Stomach (tissue), 9 donors: ENCODE data around the gene ZNF532. TPM values are rescaled to one million over a fixed set of nuclear protein-coding genes. Genes with fewer than 3 reads are reported as not detected.

Experiments used
- DNase-seq, 2 donors: peaks; one replicate each; pipeline versions ENCODE4 v3.0.0 to v3.0.0-alpha.2; 2013 to 2019
- H3K27ac ChIP-seq, 5 donors: fragments of 200-600 bp in 4 of 5; sonication (generic) in 4 of 5; one replicate each; pipeline ENCODE4 v1.5.1; 2013 to 2019; ENCODE audit warnings: mild to moderate bottlenecking in 1 of 5, moderate library complexity in 1 of 5
- H3K27me3 ChIP-seq, 3 donors: fragments of 200-600 bp; sonication (generic); one replicate each; pipeline ENCODE4 v1.5.1; 2017 to 2019; ENCODE audit warnings: mixed run types in 1 of 3
- H3K36me3 ChIP-seq, 4 donors: fragments of 200-600 bp; sonication (generic); 1 replicate in 3 of 4; 2 replicates in 1 of 4; pipeline ENCODE4 v1.5.1; 2016 to 2019
- H3K4me1 ChIP-seq, 4 donors: fragments of 200-600 bp; sonication (generic); one replicate each; pipeline ENCODE4 v1.5.1; 2016 to 2019
- H3K4me3 ChIP-seq, 4 donors: fragments of 200-600 bp; sonication (generic) in 3 of 4; one replicate each; pipeline ENCODE4 v1.5.1; 2016 to 2019; ENCODE audit warnings: mild to moderate bottlenecking in 1 of 4
- H3K9me3 ChIP-seq, 4 donors: fragments of 200-600 bp; sonication (generic); one replicate each; pipeline ENCODE4 v1.5.1; 2016 to 2019
- EP300 ChIP-seq: sonication (generic); formaldehyde crosslinking; IDR thresholded peaks from one replicate; pipeline ENCODE4 v1.6.1; 2017; ENCODE audit warnings: antibody characterized with exemption
- POLR2A ChIP-seq, 4 donors: fragments of 450-650 bp; IDR thresholded peaks; one replicate each; pipeline ENCODE4 v1.6.1; 2016; ENCODE audit warnings: antibody characterized with exemption in 4 of 4, control low read depth in 2 of 4, mild to moderate bottlenecking in 1 of 4, moderate library complexity in 1 of 4
- POLR2AphosphoS5 ChIP-seq, 3 donors: sonication (generic); formaldehyde crosslinking; IDR thresholded peaks; one replicate each; pipeline ENCODE4 v1.6.1; 2016; ENCODE audit warnings: antibody characterized with exemption in 3 of 3
- WGBS, 5 donors: extraction: QIAGEN DNeasy Blood & Tissue Kit in 3 of 5; methylation state at CpG; one replicate each; pipeline versions ENCODE4 v1.1.5 to v1.1.7; 2013 to 2018; 5-methylcytosine and 5-hydroxymethylcytosine counted together
- intact Hi-C: fragments of 100-400 bp; cut with DNase I; formaldehyde crosslinking; loops from one replicate; pipeline ENCODE4 v1.15.1; 2023; ENCODE audit warnings: low total_unique reads
- polyA plus RNA-seq, 3 donors: library from polyadenylated mRNA; stranded (reverse); fragments of 200-250 nt; gene quantifications; one replicate each; pipeline ENCODE4 v1.2.3, GENCODE V29; 2013
- total RNA-seq, 5 donors: library from RNA; depleted of rRNA; stranded (reverse); fragments of >200 nt; gene quantifications; one replicate each; pipeline versions ENCODE4 v1.1.0 to v1.2.3, GENCODE V29; 2014 to 2016
- TF ChIP-seq, protein P1 (sequence below), 7 experiments: fragments of 450-650 bp in 4 of 7; fragments of 200-600 bp in 3 of 7; sonication (generic) in 3 of 7; IDR thresholded peaks; one replicate each; pipeline ENCODE4 v1.5.1; 2016 to 2019; ENCODE audit warnings: antibody characterized with exemption in 7 of 7, control low read depth in 2 of 7, mild to moderate bottlenecking in 1 of 7
- donor health status: healthy with polysubstance abuse.
- donor health status: Bipolar disorder and iron deficiency.
- donor health status: healthy.

Gene ZNF532
- total and polyA plus RNA-seq, 8 donors = 2.9 to 53.7 (median 18.4) TPM

DNA sequence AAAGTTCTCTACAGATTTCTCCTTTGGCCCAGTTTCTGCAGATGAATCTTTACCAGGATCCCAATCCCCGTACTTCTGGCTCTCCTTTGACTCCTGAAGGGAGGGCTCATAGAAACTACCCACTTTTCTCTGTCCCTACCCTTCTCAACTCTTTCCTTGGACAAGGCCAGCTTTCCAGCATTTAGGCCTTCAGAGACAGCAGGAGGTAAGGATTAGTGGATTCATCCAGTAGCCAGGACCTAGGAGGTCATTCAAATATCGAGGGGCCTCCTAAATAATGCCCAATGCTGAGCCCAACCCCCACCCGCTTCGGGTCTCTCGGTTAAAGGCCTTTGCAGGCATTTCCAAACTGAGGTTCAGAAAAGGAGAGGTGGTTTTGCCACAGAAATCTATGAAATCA, 4.8 kb upstream of the ZNF532 start:
- Histone ChIP-seq H3K36me3 (no peaks in the 10 kb centered on the region), H3K9me3 (no peaks in the 10 kb centered on the region), H3K27ac (peak overlapping the region in 3 of 5 donors; percentile 54 to 65 (median 64)), H3K4me3 (no peak overlapping the region), H3K4me1 (peaks cover 25 to 59% (median 43%) of the 10 kb centered on the region in 4 donors), H3K27me3 (peaks cover 0 to 10% (median 0%) of the 10 kb centered on the region in 3 donors)
- no peak for TF ChIP-seq POLR2AphosphoS5 (IDR thresholded peaks at IDR 0.05)
- no peak for TF ChIP-seq POLR2A (IDR thresholded peaks at IDR 0.05)
- TF ChIP-seq EP300 = no peak
- TF ChIP-seq, protein P1, sequence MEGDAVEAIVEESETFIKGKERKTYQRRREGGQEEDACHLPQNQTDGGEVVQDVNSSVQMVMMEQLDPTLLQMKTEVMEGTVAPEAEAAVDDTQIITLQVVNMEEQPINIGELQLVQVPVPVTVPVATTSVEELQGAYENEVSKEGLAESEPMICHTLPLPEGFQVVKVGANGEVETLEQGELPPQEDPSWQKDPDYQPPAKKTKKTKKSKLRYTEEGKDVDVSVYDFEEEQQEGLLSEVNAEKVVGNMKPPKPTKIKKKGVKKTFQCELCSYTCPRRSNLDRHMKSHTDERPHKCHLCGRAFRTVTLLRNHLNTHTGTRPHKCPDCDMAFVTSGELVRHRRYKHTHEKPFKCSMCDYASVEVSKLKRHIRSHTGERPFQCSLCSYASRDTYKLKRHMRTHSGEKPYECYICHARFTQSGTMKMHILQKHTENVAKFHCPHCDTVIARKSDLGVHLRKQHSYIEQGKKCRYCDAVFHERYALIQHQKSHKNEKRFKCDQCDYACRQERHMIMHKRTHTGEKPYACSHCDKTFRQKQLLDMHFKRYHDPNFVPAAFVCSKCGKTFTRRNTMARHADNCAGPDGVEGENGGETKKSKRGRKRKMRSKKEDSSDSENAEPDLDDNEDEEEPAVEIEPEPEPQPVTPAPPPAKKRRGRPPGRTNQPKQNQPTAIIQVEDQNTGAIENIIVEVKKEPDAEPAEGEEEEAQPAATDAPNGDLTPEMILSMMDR (IDR thresholded peaks at IDR 0.05) = no peak
- no peak for DNase-seq
- intact Hi-C loops = no loop called here
- 60 to 66% (median 64%) methylated on average over 5 of the region's 5 CpGs for WGBS, 5 donors

DNA sequence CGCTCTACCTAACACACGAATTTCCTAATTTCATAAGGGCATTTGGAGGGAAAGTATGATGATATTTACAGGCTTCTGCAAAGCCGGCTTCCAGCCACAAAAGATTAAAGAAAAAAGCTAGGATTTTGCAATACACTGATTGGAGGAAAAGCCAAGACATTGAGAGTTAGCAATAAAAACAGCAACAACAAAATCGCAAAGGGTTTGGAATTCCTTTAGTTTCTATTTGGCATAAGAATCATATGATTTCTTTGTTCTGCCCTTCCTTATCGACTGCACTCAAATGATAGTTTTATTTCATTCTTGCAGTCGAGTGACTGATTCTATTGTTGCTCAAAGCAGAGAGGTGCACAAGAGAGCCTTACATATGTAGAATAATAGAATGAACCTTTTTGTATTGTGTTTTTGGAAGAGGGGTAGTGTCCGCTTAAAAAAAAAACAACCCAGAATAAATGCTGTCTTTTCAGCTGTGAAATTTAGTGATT, 3.9 kb upstream of the ZNF532 start:
- Histone ChIP-seq H3K4me3 (peak overlapping the region in 1 of 4 donors; percentile 3), H3K36me3 (no peaks in the 10 kb centered on the region), H3K9me3 (no peaks in the 10 kb centered on the region), H3K27me3 (peaks cover 0 to 10% (median 0%) of the 10 kb centered on the region in 3 donors), H3K4me1 (peaks cover 25 to 68% (median 49%) of the 10 kb centered on the region in 4 donors), H3K27ac (peak overlapping the region in 4 of 5 donors; percentile 8 to 65 (median 59))
- no peak for DNase-seq
- WGBS, 5 donors = 21 to 34% (median 26%) methylated on average over 7 of the region's 7 CpGs
- intact Hi-C loops = no loop called here
- TF ChIP-seq, protein P1 (IDR thresholded peaks at IDR 0.05) = no peak
- TF ChIP-seq POLR2AphosphoS5 (IDR thresholded peaks at IDR 0.05) = no peak
- no peak for TF ChIP-seq EP300
- no peak for TF ChIP-seq POLR2A (IDR thresholded peaks at IDR 0.05)

DNA sequence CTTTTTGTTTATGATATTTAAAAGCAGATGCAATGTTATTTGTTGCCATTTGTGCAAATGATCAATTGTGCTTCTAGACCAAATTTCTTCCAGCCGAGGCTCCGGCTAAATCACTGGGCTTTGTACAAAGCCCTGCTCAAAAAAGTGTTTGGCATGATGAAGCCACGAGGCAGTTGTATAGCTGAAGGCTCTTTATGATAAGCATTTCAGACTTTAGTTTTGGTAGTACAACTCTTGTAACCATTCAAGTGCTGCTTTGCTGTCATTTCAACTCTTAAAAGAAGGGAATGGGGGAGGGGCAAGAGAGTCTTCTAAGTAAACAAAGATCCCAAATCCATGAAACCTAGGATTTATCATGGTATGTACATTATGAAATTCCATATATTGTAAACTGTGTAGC, 3.3 kb upstream of the ZNF532 start:
- TF ChIP-seq, protein P1 (IDR thresholded peaks at IDR 0.05) = no peak
- TF ChIP-seq POLR2AphosphoS5 (IDR thresholded peaks at IDR 0.05) (no peak), EP300 (no peak), POLR2A (IDR thresholded peaks at IDR 0.05) (no peak)
- H3K27ac ChIP-seq = peak overlapping the region in 4 of 5 donors; percentile 8 to 65 (median 59)
- DNase-seq = no peak
- H3K4me3 ChIP-seq = no peak overlapping the region
- intact Hi-C loops = no loop called here
- H3K9me3 ChIP-seq = no peaks in the 10 kb centered on the region
- no peaks in the 10 kb centered on the region for H3K36me3 ChIP-seq
- peaks cover 25 to 73% (median 54%) of the 10 kb centered on the region in 4 donors for H3K4me1 ChIP-seq
- 58 to 70% (median 61%) methylated on average over 3 of the region's 3 CpGs for whole genome bisulfite sequencing, 5 donors
- peaks cover 0 to 10% (median 0%) of the 10 kb centered on the region in 3 donors for H3K27me3 ChIP-seq

DNA sequence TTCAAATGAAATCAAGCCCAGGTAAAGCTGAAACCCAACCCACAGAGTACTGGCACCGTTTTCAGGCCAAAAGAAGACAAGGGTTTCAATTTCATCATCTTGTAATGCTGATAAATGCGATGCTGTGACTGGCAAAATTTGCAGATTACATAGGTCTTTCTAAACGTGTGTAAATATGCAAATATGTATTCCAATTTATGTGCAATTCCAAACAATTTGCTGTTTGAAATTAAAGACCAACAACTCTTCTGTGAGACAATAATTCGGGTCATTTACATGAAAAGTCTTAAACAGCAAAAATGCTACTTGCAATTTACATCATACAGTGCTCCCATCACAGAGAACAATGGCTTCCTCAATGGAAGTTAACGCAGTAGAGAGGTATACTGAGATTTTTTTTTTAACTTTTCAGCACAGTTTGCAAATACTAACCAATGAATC, 2.8 kb upstream of the ZNF532 start:
- no peaks in the 10 kb centered on the region for H3K36me3 ChIP-seq
- H3K9me3 ChIP-seq = no peaks in the 10 kb centered on the region
- peaks cover 0 to 10% (median 0%) of the 10 kb centered on the region in 3 donors for H3K27me3 ChIP-seq
- intact Hi-C loops = no loop called here
- 69 to 83% (median 78%) methylated on average over 5 of the region's 5 CpGs for WGBS, 5 donors
- no peak for DNase-seq
- H3K4me3 ChIP-seq = no peak overlapping the region
- TF ChIP-seq, protein P1 (IDR thresholded peaks at IDR 0.05) = no peak
- TF ChIP-seq EP300 (no peak), POLR2A (IDR thresholded peaks at IDR 0.05) (no peak), POLR2AphosphoS5 (IDR thresholded peaks at IDR 0.05) (no peak)
- peaks cover 25 to 79% (median 58%) of the 10 kb centered on the region in 4 donors for H3K4me1 ChIP-seq
- peak overlapping the region in 2 of 5 donors; percentile 96 for H3K27ac ChIP-seq
